Measurements from ENCODE around the gene KIAA0825. TPM values are rescaled to one million over a fixed set of nuclear protein-coding genes. Genes with fewer than 3 reads are reported as not detected.
A peak's percentile ranks its signal among the peaks of the same experiment; 100 is the strongest.

Gene KIAA0825, protein sequence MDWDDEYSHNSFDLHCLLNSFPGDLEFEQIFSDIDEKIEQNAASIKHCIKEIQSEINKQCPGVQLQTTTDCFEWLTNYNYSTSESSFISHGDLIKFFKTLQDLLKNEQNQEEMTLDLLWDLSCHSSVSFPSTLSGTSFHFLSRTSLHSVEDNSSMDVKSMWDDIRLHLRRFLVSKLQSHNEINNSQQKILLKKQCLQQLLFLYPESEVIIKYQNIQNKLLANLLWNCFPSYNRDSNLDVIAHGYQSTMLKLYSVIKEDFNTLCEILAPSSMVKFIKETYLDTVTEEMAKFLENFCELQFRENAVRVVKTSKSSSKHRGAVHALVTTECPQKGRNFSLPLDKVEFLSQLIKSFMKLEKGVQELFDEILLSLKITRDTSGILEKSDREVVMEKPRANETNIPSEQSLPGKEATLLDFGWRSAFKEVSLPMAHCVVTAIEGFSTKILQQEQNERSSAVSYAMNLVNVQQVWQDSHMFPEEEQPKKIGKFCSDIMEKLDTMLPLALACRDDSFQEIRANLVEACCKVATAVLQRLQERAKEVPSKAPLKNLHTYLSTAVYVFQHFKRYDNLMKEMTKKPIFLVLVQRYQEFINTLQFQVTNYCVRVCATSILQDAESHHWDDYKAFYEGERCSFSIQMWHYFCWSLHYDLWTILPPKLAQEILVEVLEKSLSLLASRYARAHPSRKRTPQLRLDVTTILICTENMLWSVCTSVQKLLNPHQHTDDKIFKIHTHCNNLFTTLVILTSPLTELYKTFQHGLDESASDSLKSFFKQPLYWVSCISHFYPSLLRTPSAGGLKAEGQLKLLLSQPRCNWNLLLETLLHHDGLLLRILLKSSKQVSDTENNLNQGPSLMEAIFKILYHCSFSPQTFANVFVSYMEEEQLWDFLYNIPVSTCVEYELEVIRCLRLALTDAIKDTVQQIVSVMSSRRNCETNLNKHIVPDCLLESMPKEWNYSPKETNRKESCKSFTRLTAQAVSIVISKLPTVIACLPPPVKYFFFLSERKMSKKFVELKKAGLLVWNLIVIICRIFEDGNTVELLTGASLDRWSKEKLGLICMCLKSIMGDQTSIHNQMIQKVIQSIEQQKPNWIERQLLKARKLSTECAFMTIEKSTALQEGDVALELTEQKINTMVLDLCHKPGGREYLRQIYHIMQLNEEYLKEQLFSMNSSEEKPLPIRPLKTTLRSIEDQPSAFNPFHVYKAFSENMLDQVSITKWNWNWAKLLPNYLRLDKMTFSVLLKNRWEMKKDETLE (N-terminal part only)
- 1 to 10 TPM; 4.1 to 4.3 TPM for total RNA-seq

DNA sequence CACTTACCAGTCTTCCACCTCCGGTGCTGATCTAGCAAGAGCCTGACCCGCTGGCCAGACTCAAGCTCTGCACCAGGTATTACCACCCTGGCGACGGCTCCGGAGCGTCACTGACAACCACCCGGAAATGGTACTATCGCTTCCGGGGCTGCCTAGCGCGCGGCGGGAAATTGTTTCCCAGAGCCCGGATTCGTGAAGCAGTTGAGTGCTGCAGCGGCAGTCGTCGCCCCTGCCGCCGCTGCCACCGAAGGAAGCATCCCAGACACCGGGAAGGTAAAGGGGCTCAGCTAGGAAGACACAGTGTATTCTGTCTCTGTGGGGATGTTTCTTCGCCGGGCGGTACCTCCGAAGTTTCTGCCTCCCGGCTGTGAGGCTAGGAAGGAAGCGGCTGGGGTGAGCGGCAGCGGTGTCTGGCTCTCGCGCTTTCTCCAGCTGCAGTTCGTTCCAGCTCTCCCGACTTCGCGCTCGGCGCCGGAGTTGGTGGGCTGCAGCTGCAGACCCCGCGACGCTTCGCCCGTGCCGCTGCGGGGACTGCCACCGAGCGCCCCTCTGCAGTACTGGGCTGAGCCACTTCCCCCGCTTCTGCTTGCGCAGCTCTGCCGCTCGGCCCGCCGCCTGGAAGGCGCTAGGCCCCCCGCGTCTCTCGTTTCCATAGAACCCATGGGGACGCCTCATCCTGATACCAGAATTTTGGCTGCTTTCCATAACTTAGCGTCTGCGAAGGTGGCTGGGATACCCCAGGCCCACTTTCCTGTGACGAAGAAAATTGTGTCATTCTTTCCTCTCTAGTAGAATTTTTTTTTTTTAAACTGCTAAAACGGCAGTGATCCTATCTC lies at the start of gene KIAA0825, which contains the start of gene SLF1:
TSS of gene KIAA0825 (minus strand) at position 112 of the 836 bp plus-strand sequence. CDS start 81,478 bp downstream, outside the sequence.
TSS of gene SLF1 (plus strand) at position 177 of the 836 bp plus-strand sequence. CDS start 10,142 bp downstream, outside the sequence.
- H3K9me3 ChIP-seq: no peaks in the 10 kb centered on the region
- ATAC-seq (ENCODE audit: insufficient number of reproducible peaks, low FRiP score, low read depth) (peak; percentile 65), DNase-seq (ENCODE audit: low spot score) (peak; percentile 37)
- H3K36me3 ChIP-seq: no peaks in the 10 kb centered on the region
- H3K4me3 ChIP-seq: peak within 1 kb of the TSS; percentile 81
- no peaks in the 10 kb centered on the region for H3K27me3 ChIP-seq (replicated peaks; ENCODE audit: insufficient read depth)
- peaks cover 8 to 17% of the 10 kb centered on the region in 2 donors for H3K4me1 ChIP-seq (ENCODE audit: control insufficient read depth in 1 of 2, low read depth in 2 of 2)
- TF ChIP-seq, protein P1, sequence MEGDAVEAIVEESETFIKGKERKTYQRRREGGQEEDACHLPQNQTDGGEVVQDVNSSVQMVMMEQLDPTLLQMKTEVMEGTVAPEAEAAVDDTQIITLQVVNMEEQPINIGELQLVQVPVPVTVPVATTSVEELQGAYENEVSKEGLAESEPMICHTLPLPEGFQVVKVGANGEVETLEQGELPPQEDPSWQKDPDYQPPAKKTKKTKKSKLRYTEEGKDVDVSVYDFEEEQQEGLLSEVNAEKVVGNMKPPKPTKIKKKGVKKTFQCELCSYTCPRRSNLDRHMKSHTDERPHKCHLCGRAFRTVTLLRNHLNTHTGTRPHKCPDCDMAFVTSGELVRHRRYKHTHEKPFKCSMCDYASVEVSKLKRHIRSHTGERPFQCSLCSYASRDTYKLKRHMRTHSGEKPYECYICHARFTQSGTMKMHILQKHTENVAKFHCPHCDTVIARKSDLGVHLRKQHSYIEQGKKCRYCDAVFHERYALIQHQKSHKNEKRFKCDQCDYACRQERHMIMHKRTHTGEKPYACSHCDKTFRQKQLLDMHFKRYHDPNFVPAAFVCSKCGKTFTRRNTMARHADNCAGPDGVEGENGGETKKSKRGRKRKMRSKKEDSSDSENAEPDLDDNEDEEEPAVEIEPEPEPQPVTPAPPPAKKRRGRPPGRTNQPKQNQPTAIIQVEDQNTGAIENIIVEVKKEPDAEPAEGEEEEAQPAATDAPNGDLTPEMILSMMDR (IDR thresholded peaks at IDR 0.05): no peak
- H3K27ac ChIP-seq: peak within 1 kb of the TSS; percentile 2 to 33

DNA sequence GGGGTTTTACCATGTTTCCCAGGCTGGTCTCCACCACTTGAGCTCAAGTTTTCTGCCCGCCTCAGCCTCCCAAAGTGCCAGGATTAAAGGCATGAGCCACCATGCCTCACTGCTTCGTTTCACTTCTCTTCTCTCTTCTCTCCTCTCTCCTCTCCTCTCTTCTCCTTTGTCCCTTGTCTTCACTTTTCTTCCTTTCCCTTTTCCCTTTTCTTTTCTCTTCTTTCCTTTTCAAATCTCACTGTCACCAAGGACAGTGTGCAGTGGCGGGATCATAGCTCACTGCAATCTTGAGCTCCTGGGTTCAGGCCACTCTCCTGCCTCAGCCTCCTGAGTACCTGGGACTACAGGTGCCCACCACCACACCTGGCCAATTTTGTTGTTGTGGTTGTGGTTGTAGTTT lies 49.5 kb upstream of the KIAA0825 start:
- DNase-seq (ENCODE audit: low spot score): no peak
- Histone ChIP-seq H3K27me3 (replicated peaks; ENCODE audit: insufficient read depth) (no peaks in the 10 kb centered on the region), H3K27ac (no peak overlapping the region), H3K9me3 (no peaks in the 10 kb centered on the region), H3K4me3 (no peak overlapping the region), H3K4me1 (ENCODE audit: control insufficient read depth in 1 of 2, low read depth in 2 of 2) (no peaks in the 10 kb centered on the region), H3K36me3 (no peaks in the 10 kb centered on the region)
- no peak for ATAC-seq (ENCODE audit: insufficient number of reproducible peaks, low FRiP score, low read depth)
- TF ChIP-seq, protein P1 (IDR thresholded peaks at IDR 0.05): no peak

DNA sequence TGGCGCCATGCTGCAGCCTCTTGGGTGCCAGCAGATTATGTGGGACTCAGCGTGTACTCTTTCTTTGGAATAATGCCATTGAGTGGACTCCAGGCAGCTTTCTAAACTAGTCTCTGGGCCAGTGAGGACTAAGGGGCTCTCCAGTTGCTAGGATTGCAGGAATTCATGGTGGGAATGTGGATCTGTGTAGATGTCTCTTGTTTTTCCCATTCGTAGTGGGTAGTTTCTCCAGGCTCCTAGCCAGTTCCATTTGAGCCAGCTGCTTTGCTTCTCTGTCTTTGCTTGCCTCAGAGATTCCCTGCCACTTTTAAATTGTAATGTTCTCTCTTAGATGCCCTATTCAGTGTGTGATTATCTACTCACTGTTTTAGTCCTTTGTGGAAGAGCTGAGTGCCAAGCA lies 42.7 kb upstream of the KIAA0825 start:
- H3K4me1 ChIP-seq (ENCODE audit: control insufficient read depth in 1 of 2, low read depth in 2 of 2): no peaks in the 10 kb centered on the region
- DNase-seq (ENCODE audit: low spot score): no peak
- no peaks in the 10 kb centered on the region for H3K36me3 ChIP-seq
- H3K9me3 ChIP-seq: peaks cover 5% of the 10 kb centered on the region
- H3K27me3 ChIP-seq (replicated peaks; ENCODE audit: insufficient read depth): no peaks in the 10 kb centered on the region
- H3K4me3 ChIP-seq: no peak overlapping the region
- H3K27ac ChIP-seq: no peak overlapping the region
- TF ChIP-seq, protein P1 (IDR thresholded peaks at IDR 0.05): no peak
- ATAC-seq (ENCODE audit: insufficient number of reproducible peaks, low FRiP score, low read depth): no peak

DNA sequence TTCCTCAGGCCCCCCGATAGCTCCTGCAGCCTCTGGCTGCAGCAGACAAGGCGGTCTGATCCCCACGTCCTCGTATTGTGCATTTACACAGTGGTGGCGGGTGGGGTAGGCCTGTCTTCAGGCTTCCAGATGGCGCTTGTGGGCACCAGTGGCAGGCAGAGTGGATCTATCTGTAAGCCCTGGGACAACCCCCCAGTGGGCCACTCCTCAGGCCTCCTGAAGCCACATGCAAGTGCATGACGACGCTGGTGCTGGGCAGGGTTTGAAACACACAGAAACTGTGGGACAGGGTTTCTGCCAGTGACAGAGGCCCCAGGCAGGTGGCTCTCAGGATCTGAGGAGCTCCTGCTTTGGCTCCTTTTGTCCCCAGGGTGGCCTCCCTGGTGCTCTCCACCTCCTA lies 42.1 kb upstream of the KIAA0825 start:
- Histone ChIP-seq H3K4me1 (ENCODE audit: control insufficient read depth in 1 of 2, low read depth in 2 of 2) (no peaks in the 10 kb centered on the region), H3K36me3 (no peaks in the 10 kb centered on the region), H3K27me3 (replicated peaks; ENCODE audit: insufficient read depth) (no peaks in the 10 kb centered on the region), H3K9me3 (peaks cover 5% of the 10 kb centered on the region), H3K27ac (no peak overlapping the region), H3K4me3 (no peak overlapping the region)
- ATAC-seq (ENCODE audit: insufficient number of reproducible peaks, low FRiP score, low read depth): no peak
- DNase-seq (ENCODE audit: low spot score): no peak
- TF ChIP-seq, protein P1 (IDR thresholded peaks at IDR 0.05): no peak

All from thoracic aorta (tissue), 2 donors.